Hepatocyte (in vitro differentiated cells): Measurements from ENCODE around the gene SCN2A. TPM values are rescaled to one million over a fixed set of nuclear protein-coding genes. Genes with fewer than 3 reads are reported as not detected.

Source experiments
- DNase-seq: peaks from one replicate; pipeline ENCODE4 v3.0.0-alpha.2; 2016; ENCODE audit warnings: low spot score
- H2AFZ ChIP-seq: fragments of 200-600 bp; sonication (generic); 2 replicates; pipeline ENCODE4 v1.6.0; 2016; ENCODE audit warnings: antibody characterized with exemption, mild to moderate bottlenecking
- H3K27ac ChIP-seq: fragments of 200-600 bp; sonication (generic); 2 replicates; pipeline ENCODE4 v1.5.1; 2016; ENCODE audit warnings: mild to moderate bottlenecking
- H3K27me3 ChIP-seq: fragments of 200-600 bp; sonication (generic); 2 replicates; pipeline ENCODE4 v1.6.1; 2016
- H3K36me3 ChIP-seq: fragments of 200-600 bp; sonication (generic); replicated peaks from 2 replicates; pipeline ENCODE4 v1.5.1; 2016; ENCODE audit warnings: low read depth; ENCODE audit not compliant: insufficient read depth
- H3K4me1 ChIP-seq: fragments of 200-600 bp; sonication (generic); 2 replicates; pipeline ENCODE4 v1.5.1; 2016; ENCODE audit warnings: mild to moderate bottlenecking, moderate library complexity; ENCODE audit not compliant: insufficient read depth
- H3K4me2 ChIP-seq: fragments of 200-600 bp; sonication (generic); 2 replicates; pipeline ENCODE4 v1.6.0; 2016
- H3K4me3 ChIP-seq: fragments of 200-600 bp; sonication (generic); 2 replicates; pipeline ENCODE4 v1.5.1; 2016; ENCODE audit warnings: mild to moderate bottlenecking
- H3K79me2 ChIP-seq: fragments of 200-600 bp; sonication (generic); 2 replicates; pipeline ENCODE4 v1.6.0; 2017; ENCODE audit warnings: mild to moderate bottlenecking
- H3K9me2 ChIP-seq: fragments of 200-600 bp; sonication (generic); replicated peaks from 2 replicates; pipeline ENCODE4 v1.6.0; 2017; ENCODE audit warnings: mild to moderate bottlenecking; ENCODE audit not compliant: insufficient read depth
- H3K9me3 ChIP-seq: fragments of 200-600 bp; sonication (generic); 2 replicates; pipeline ENCODE4 v1.5.1; 2016; ENCODE audit warnings: low read depth, mild to moderate bottlenecking
- H4K20me1 ChIP-seq: fragments of 200-600 bp; sonication (generic); 2 replicates; pipeline ENCODE4 v1.6.0; 2016; ENCODE audit warnings: mild to moderate bottlenecking; ENCODE audit not compliant: insufficient read depth, poor library complexity, severe bottlenecking
- EZH2 ChIP-seq: fragments of 200-600 bp; sonication (generic); IDR thresholded peaks from 2 replicates; pipeline ENCODE4 v1.6.1; 2016; ENCODE audit warnings: antibody characterized with exemption, mild to moderate bottlenecking, borderline replicate concordance
- EZH2phosphoT487 ChIP-seq: fragments of 200-600 bp; sonication (generic); IDR thresholded peaks from one replicate; pipeline ENCODE4 v1.6.1; 2018; ENCODE audit warnings: antibody characterized with exemption, mild to moderate bottlenecking, low read depth, moderate library complexity; ENCODE audit not compliant: unreplicated experiment, severe bottlenecking
- WGBS: methylation state at CpG from one replicate; pipeline ENCODE4 v1.1.6; 2016; ENCODE audit warnings: low lambda C conversion rate; ENCODE audit errors: missing lambda C conversion rate; 5-methylcytosine and 5-hydroxymethylcytosine counted together
- polyA plus RNA-seq: library from polyadenylated mRNA; unstranded; fragments of >200 nt; fragmentation: Nextera tagmentation; extraction: Ambion mirVana; gene quantifications from 2 replicates; pipeline ENCODE4 v1.2.1, GENCODE V29; 2016
- total RNA-seq: library from RNA; depleted of rRNA; stranded (reverse); fragments of >200 nt; gene quantifications from 2 replicates; pipeline ENCODE4 v1.2.3, GENCODE V29; 2014
- TF ChIP-seq, protein P1 (sequence below): fragments of 200-600 bp; sonication (generic); IDR thresholded peaks from 2 replicates; pipeline ENCODE4 v1.5.1; 2016; ENCODE audit warnings: antibody characterized with exemption, mild to moderate bottlenecking; ENCODE audit not compliant: poor library complexity

Gene SCN2A
- total and polyA plus RNA-seq, 2 experiments from 2014 or later, result 0.86 to 2.9 TPM

DNA sequence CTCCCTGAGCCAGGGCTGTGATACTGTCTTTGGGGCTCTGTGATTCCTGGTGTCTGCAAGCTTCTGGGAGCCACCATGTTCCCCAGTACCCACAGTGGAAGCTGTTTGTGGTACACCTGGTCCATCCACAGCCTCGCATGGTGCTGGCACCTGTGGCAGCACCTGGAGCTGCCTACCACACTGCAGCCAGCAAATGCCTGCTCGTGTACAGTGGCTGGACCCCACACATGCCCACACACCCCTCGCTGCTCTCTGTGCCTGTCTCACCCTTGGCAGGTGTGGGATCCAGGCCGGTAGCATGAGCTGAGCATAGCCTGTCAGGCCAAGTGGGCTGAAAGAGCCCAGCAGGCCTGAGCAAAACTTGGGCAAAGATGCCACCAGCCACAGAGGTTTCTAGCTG, 188.5 kb downstream of the SCN2A start:
- 94% methylated on average over 4 of the region's 4 CpGs for WGBS
- Histone ChIP-seq H3K9me3 (no peaks in the 10 kb centered on the region), H3K4me3 (no peak overlapping the region)

DNA sequence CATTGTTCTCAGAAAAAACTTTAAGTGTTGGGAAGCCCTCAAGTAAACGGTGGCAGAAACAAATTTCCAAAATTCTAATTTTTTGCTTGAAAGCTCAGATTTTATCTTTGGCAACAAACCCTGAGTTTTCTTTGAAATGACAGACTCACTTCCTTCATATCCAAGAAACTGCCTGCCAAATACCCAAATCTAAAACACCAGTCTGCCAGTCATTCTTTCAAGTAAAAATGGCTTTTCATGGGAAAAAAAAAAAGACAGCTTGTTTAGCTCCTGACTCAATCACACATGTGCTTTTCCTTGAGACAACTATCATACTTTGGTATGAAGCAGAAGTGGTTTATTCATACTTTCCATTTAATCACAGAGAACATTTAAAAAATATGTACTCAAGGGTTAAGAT, 189.7 kb downstream of the SCN2A start:
- TF ChIP-seq, protein P1, sequence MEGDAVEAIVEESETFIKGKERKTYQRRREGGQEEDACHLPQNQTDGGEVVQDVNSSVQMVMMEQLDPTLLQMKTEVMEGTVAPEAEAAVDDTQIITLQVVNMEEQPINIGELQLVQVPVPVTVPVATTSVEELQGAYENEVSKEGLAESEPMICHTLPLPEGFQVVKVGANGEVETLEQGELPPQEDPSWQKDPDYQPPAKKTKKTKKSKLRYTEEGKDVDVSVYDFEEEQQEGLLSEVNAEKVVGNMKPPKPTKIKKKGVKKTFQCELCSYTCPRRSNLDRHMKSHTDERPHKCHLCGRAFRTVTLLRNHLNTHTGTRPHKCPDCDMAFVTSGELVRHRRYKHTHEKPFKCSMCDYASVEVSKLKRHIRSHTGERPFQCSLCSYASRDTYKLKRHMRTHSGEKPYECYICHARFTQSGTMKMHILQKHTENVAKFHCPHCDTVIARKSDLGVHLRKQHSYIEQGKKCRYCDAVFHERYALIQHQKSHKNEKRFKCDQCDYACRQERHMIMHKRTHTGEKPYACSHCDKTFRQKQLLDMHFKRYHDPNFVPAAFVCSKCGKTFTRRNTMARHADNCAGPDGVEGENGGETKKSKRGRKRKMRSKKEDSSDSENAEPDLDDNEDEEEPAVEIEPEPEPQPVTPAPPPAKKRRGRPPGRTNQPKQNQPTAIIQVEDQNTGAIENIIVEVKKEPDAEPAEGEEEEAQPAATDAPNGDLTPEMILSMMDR, result no peak
- WGBS, result 86% methylated on average over 1 of the region's 1 CpG
- H3K9me3 ChIP-seq, result no peaks in the 10 kb centered on the region

More for the DNA sequence above, 188.5 kb downstream of the SCN2A start:
- H3K4me2 ChIP-seq, result no peak overlapping the region
- H3K9me2 ChIP-seq, result no peaks in the 10 kb centered on the region
- H3K36me3 ChIP-seq, result no peaks in the 10 kb centered on the region
- H3K4me1 ChIP-seq, result no peaks in the 10 kb centered on the region
- TF ChIP-seq, protein P1, result no peak
- no peak for TF ChIP-seq EZH2phosphoT487
- TF ChIP-seq EZH2, result no peak
- DNase-seq, result no peak
- H4K20me1 ChIP-seq, result no peaks in the 10 kb centered on the region
- H3K79me2 ChIP-seq, result no peaks in the 10 kb centered on the region
- no peaks in the 10 kb centered on the region for H3K27me3 ChIP-seq
- H3K27ac ChIP-seq, result no peak overlapping the region
- H2AFZ ChIP-seq, result no peak overlapping the region

DNA sequence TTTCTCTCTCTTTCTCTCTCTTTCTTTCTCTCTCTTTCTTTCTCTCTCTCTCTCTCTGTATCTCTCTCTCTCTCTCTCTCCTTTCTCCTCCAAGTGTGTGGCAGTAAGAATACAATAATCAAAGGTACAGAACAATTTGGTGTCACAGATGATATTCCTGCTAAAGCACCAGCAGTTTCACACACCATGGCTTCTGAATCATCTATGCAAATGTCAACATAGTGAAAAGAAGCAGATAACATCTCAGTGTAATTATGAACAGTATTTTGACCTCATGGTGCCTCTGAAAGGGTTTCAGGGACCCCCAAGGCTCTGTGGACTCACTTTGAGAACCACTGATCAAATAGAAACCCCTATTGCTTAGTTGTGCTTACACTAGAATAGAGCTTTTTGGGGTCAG, 191.8 kb downstream of the SCN2A start:
- H3K4me1 ChIP-seq, result peaks cover 8% of the 10 kb centered on the region
- H3K79me2 ChIP-seq, result no peaks in the 10 kb centered on the region
- H3K36me3 ChIP-seq, result no peaks in the 10 kb centered on the region
- H3K9me2 ChIP-seq, result no peaks in the 10 kb centered on the region
- H3K4me3 ChIP-seq, result no peak overlapping the region
- H2AFZ ChIP-seq, result no peak overlapping the region
- DNase-seq, result no peak
- H3K27ac ChIP-seq, result no peak overlapping the region
- H3K9me3 ChIP-seq, result no peaks in the 10 kb centered on the region
- H3K4me2 ChIP-seq, result no peak overlapping the region
- H4K20me1 ChIP-seq, result no peaks in the 10 kb centered on the region
- no peak for TF ChIP-seq EZH2
- no peak for TF ChIP-seq EZH2phosphoT487
- TF ChIP-seq, protein P1, result no peak
- no peaks in the 10 kb centered on the region for H3K27me3 ChIP-seq

More for the DNA sequence above, 189.7 kb downstream of the SCN2A start:
- Histone ChIP-seq H3K4me2 (no peak overlapping the region), H3K4me3 (no peak overlapping the region), H3K79me2 (no peaks in the 10 kb centered on the region), H3K4me1 (no peaks in the 10 kb centered on the region), H2AFZ (no peak overlapping the region), H3K27ac (no peak overlapping the region), H3K36me3 (no peaks in the 10 kb centered on the region), H3K27me3 (no peaks in the 10 kb centered on the region), H4K20me1 (no peaks in the 10 kb centered on the region), H3K9me2 (no peaks in the 10 kb centered on the region)
- DNase-seq, result no peak

DNA sequence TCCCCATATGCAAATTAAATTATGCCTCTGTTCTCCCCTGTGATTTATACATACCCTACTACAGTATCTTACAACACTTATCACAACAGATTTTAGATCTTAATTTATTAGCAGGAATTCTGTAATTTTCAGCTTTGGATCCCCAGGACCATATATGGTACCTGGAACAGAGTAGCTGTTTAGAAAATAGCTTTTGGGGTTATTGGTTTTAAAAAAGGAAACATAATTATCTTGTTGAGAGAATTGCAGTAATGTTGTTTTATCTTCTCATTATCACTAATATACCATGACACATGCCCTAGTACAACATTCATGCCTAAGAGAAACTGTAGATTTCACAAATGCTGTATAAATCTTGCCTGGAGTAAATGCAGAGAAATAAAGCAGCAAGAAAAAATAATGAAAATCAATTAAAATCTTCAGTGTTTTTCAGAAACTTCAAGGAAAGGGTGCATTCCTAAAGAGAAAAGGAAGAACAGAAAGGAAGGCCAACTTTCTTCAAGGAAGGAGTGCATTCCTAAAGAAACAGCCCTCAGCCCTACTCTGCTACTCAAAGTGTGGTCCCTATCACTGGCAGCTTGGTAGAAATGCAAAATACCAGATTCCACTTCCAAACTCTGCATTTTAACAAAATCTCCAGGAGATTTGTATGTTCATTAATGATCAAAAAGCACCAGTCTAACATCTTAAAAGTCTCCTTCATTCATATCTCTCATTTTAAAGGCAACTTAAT, 193.2 kb downstream of the SCN2A start:
- Histone ChIP-seq H3K4me2 (no peak overlapping the region), H3K9me3 (no peaks in the 10 kb centered on the region), H3K9me2 (no peaks in the 10 kb centered on the region), H3K4me3 (no peak overlapping the region), H3K27me3 (no peaks in the 10 kb centered on the region), H3K27ac (no peak overlapping the region), H3K36me3 (no peaks in the 10 kb centered on the region), H4K20me1 (no peaks in the 10 kb centered on the region), H3K79me2 (no peaks in the 10 kb centered on the region), H3K4me1 (peaks cover 8% of the 10 kb centered on the region), H2AFZ (no peak overlapping the region)
- TF ChIP-seq, protein P1, result no peak
- TF ChIP-seq EZH2phosphoT487 (no peak), EZH2 (no peak)
- DNase-seq, result no peak
